WTC11 (cell line): ENCODE results near the gene FITM1. TPM values are rescaled to one million over a fixed set of nuclear protein-coding genes. Genes with fewer than 3 reads are reported as not detected.
A peak's percentile ranks its signal among the peaks of the same experiment; 100 is the strongest.

Experiments
- ATAC-seq: fragments of 200-7000 bp; cut with Tn5 transposase; 2 replicates; pipeline ENCODE4 v1.10.0; 2021; ENCODE audit warnings: mild to moderate bottlenecking, moderate library complexity
- CTCF ChIA-PET: fragments of 300-600 bp; sonication (Branson Sonifier 250); formaldehyde crosslinking; loops from one replicate; lab custom pipeline; 2021; ENCODE audit warnings: antibody characterized with exemption; lab: Charles Lee
- POLR2A ChIA-PET: fragments of 350-600 bp; sonication (Branson Sonifier 250); formaldehyde crosslinking; loops from one replicate; lab custom pipeline; 2021; ENCODE audit warnings: antibody characterized with exemption; lab: Charles Lee
- DNase-seq: peaks from one replicate; pipeline ENCODE4 v3.0.0; 2021; ENCODE audit warnings: low spot score
- H3K27ac Mint-ChIP-seq: 2 replicates; pipeline ENCODE4 v1.8.0; 2021; ENCODE audit warnings: mixed read lengths
- H3K27me3 Mint-ChIP-seq: 2 replicates; pipeline ENCODE4 v1.8.0; 2021; ENCODE audit warnings: low read depth, mild to moderate bottlenecking, moderate library complexity, mixed read lengths
- H3K36me3 Mint-ChIP-seq: 2 replicates; pipeline ENCODE4 v1.8.0; 2021; ENCODE audit warnings: mixed read lengths
- H3K4me1 Mint-ChIP-seq: 2 replicates; pipeline ENCODE4 v1.8.0; 2022; ENCODE audit warnings: mixed read lengths
- H3K4me3 Mint-ChIP-seq: 2 replicates; pipeline ENCODE4 v1.8.0; 2021; ENCODE audit warnings: mild to moderate bottlenecking, moderate library complexity, mixed read lengths
- H3K9me3 Mint-ChIP-seq: 2 replicates; pipeline ENCODE4 v1.8.0; 2021; ENCODE audit warnings: mixed read lengths
- ARID4B ChIP-seq: sonication (generic); formaldehyde crosslinking; IDR thresholded peaks from 2 replicates; pipeline ENCODE4 v1.8.0; 2023; ENCODE audit warnings: missing genetic modification reagents, mild to moderate bottlenecking, borderline replicate concordance
- ATF1 ChIP-seq: sonication (generic); formaldehyde crosslinking; IDR thresholded peaks from 2 replicates; pipeline ENCODE4 v1.8.1; 2023; ENCODE audit warnings: mild to moderate bottlenecking, moderate library complexity, missing genetic modification reagents
- ATF2 ChIP-seq: sonication (generic); formaldehyde crosslinking; IDR thresholded peaks from 2 replicates; pipeline ENCODE4 v1.8.1; 2022; ENCODE audit warnings: low read depth, missing genetic modification reagents, borderline replicate concordance
- E2F5 ChIP-seq: sonication (generic); formaldehyde crosslinking; IDR thresholded peaks from 2 replicates; pipeline ENCODE4 v1.8.1; 2022; ENCODE audit warnings: mild to moderate bottlenecking, moderate library complexity, missing genetic modification reagents
- ELF4 ChIP-seq: sonication (generic); formaldehyde crosslinking; IDR thresholded peaks from 2 replicates; pipeline ENCODE4 v1.8.1; 2022; ENCODE audit warnings: low read depth, mild to moderate bottlenecking, moderate library complexity, missing genetic modification reagents
- EMX1 ChIP-seq: fragments of 250-450 bp; sonication (Bioruptor Pico); IDR thresholded peaks from 2 replicates; pipeline ENCODE4 v1.8.0; 2021; ENCODE audit warnings: mild to moderate bottlenecking
- FOXP1 ChIP-seq: sonication (generic); formaldehyde crosslinking; IDR thresholded peaks from 2 replicates; pipeline ENCODE4 v1.8.0; 2022; ENCODE audit warnings: missing genetic modification reagents, mild to moderate bottlenecking, moderate library complexity, borderline replicate concordance
- IRF1 ChIP-seq: sonication (generic); formaldehyde crosslinking; IDR thresholded peaks from 2 replicates; pipeline ENCODE4 v1.8.0; 2023; ENCODE audit warnings: missing genetic modification reagents
- KAT7 ChIP-seq: sonication (generic); formaldehyde crosslinking; IDR thresholded peaks from 2 replicates; pipeline ENCODE4 v1.8.1; 2023; ENCODE audit warnings: missing genetic modification reagents, mild to moderate bottlenecking, borderline replicate concordance
- NFATC4 ChIP-seq: fragments of 250-450 bp; sonication (Bioruptor Pico); IDR thresholded peaks from 2 replicates; pipeline ENCODE4 v1.9.0; 2021; ENCODE audit warnings: mild to moderate bottlenecking
- OVOL2 ChIP-seq: fragments of 250-450 bp; sonication (Bioruptor Pico); IDR thresholded peaks from 2 replicates; pipeline ENCODE4 v1.9.0; 2021; ENCODE audit warnings: mild to moderate bottlenecking, borderline replicate concordance
- PRRX2 ChIP-seq: fragments of 250-450 bp; sonication (Bioruptor Pico); IDR thresholded peaks from 2 replicates; pipeline ENCODE4 v1.8.0; 2021; ENCODE audit warnings: mild to moderate bottlenecking
- SP1 ChIP-seq: sonication (generic); formaldehyde crosslinking; conservative IDR thresholded peaks from 2 replicates; pipeline ENCODE4 v1.8.1; 2022; ENCODE audit warnings: missing genetic modification reagents
- TEAD4 ChIP-seq: sonication (generic); formaldehyde crosslinking; IDR thresholded peaks from 2 replicates; pipeline ENCODE4 v1.8.0; 2022; ENCODE audit warnings: mild to moderate bottlenecking, missing genetic modification reagents
- TP53 ChIP-seq: sonication (generic); formaldehyde crosslinking; IDR thresholded peaks from 2 replicates; pipeline ENCODE4 v1.8.1; 2023; ENCODE audit warnings: mild to moderate bottlenecking, missing genetic modification reagents
- USF2 ChIP-seq: sonication (generic); formaldehyde crosslinking; IDR thresholded peaks from 2 replicates; pipeline ENCODE4 v1.8.1; 2023; ENCODE audit warnings: mild to moderate bottlenecking, missing genetic modification reagents, moderate library complexity
- ZMAT4 ChIP-seq: fragments of 250-450 bp; sonication (Bioruptor Pico); IDR thresholded peaks from 2 replicates; pipeline ENCODE4 v1.9.0; 2021; ENCODE audit warnings: mild to moderate bottlenecking
- ZNF121 ChIP-seq: sonication (generic); formaldehyde crosslinking; IDR thresholded peaks from 2 replicates; pipeline ENCODE4 v1.8.0; 2023; ENCODE audit warnings: missing genetic modification reagents
- ZNF416 ChIP-seq: fragments of 250-450 bp; sonication (Bioruptor Pico); IDR thresholded peaks from 2 replicates; pipeline ENCODE4 v1.9.0; 2021; ENCODE audit warnings: mild to moderate bottlenecking, inconsistent platforms
- ZNF425 ChIP-seq: fragments of 250-450 bp; sonication (Bioruptor Pico); conservative IDR thresholded peaks from 2 replicates; pipeline ENCODE4 v1.9.0; 2021; ENCODE audit warnings: mild to moderate bottlenecking
- total RNA-seq: library from RNA; stranded (reverse); gene quantifications from 3 replicates; pipeline ENCODE4 v1.2.3, GENCODE V29; 2021

FITM1 gene
- total RNA-seq, 1 experiment from 2014 or later = not detected

GRCh38 chr14:24093207-24093900 is 37.1 kb upstream of the FITM1 start:
- ChIA-PET CTCF (interaction anchor here (0.7 to 11.7 kb wide), 22 partner anchors 11 to 526 kb away, joined by 3 to 320 read pairs (median 4); partner anchors contain the start of genes AP1G2, CARMIL3, DCAF11 and EMC9), POLR2A (interaction anchor here (0.6 to 6.5 kb wide), 19 partner anchors 8 to 149 kb away, joined by 3 to 67 read pairs (median 7); partner anchors contain the start of genes CARMIL3, CHMP4A, DCAF11 and EMC9)
- Mint-ChIP-seq H3K4me3 (peak overlapping the region; percentile 43), H3K4me1 (peaks cover 32% of the 10 kb centered on the region), H3K36me3 (peaks cover 11% of the 10 kb centered on the region), H3K9me3 (no peaks in the 10 kb centered on the region), H3K27ac (peak overlapping the region; percentile 98), H3K27me3 (peaks cover 10% of the 10 kb centered on the region)
- no peak for ATAC-seq
- TF ChIP-seq ELF4 (CRISPR knock-in tag) (0 out of 2 replicates have a peak, but pooled peaks have one; percentile 69), E2F5 (CRISPR knock-in tag) (no peak)
- DNase-seq = no peak

- DNase-seq (peak; percentile 98), ATAC-seq (peak; percentile 93)
- CTCF ChIA-PET = interaction anchor here (0.5 to 11.7 kb wide), 28 partner anchors 11 to 1299 kb away, joined by 3 to 320 read pairs (median 4); partner anchors contain the start of genes AP1G2, CARMIL3, DCAF11 and EMC9
- H3K4me1 Mint-ChIP-seq = peaks cover 32% of the 10 kb centered on the region
- POLR2A ChIA-PET = interaction anchor here (0.6 to 6.5 kb wide), 20 partner anchors 9 to 148 kb away, joined by 3 to 67 read pairs (median 6); partner anchors contain the start of genes CARMIL3, CHMP4A, DCAF11 and EMC9
- peak within 1 kb of the TSS; percentile 98 for H3K27ac Mint-ChIP-seq
- peak within 1 kb of the TSS; percentile 98 for H3K4me3 Mint-ChIP-seq
- no peaks in the 10 kb centered on the region for H3K9me3 Mint-ChIP-seq
- H3K36me3 Mint-ChIP-seq = peaks cover 11% of the 10 kb centered on the region
- peaks cover 10% of the 10 kb centered on the region for H3K27me3 Mint-ChIP-seq
- TF ChIP-seq ZNF416 = peak; percentile 82
- no peak for TF ChIP-seq ATF1 (CRISPR knock-in tag)
- TF ChIP-seq SP1 (CRISPR knock-in tag) = peak; percentile 84; the same call in 1 of the 2 replicates
- no peak for TF ChIP-seq ZNF425 (CRISPR knock-in tag)
- no peak for TF ChIP-seq ZNF121 (CRISPR knock-in tag)
- TF ChIP-seq TEAD4 (CRISPR knock-in tag) = peak; percentile 25; the same call in 1 of the 2 replicates
- no peak for TF ChIP-seq OVOL2
- TF ChIP-seq FOXP1 (CRISPR knock-in tag) = peak; percentile 90; the same call in 1 of the 2 replicates
- TF ChIP-seq NFATC4 (CRISPR knock-in tag) = peak; percentile 76; the same call in 1 of the 2 replicates
- peak; percentile 49; the same call in 1 of the 2 replicates for TF ChIP-seq IRF1 (CRISPR knock-in tag)
- no peak for TF ChIP-seq ZMAT4 (CRISPR knock-in tag)
- no peak; the same call in 1 of the 2 replicates for TF ChIP-seq ARID4B (CRISPR knock-in tag)
- peak; percentile 4 for TF ChIP-seq USF2 (CRISPR knock-in tag)
- no peak; the same call in 1 of the 2 replicates for TF ChIP-seq PRRX2 (CRISPR knock-in tag)
- 0 out of 2 replicates have a peak, but pooled peaks have one; percentile 3 for TF ChIP-seq EMX1 (CRISPR knock-in tag)
- peak; percentile 65; the same call in 1 of the 2 replicates for TF ChIP-seq TP53 (CRISPR knock-in tag)
- peak; percentile 88 for TF ChIP-seq KAT7 (CRISPR knock-in tag)
- no peak for TF ChIP-seq ATF2 (CRISPR knock-in tag)
Observed at GRCh38 chr14:24093901-24094840, 36.3 kb upstream of the FITM1 start, which contains the start of gene PCK2. Gene PCK2, plus strand, starts transcription at chr14:24094311. Its CDS starts 95 bp downstream, at chr14:24094406.
